T-helper 2 cell treated with Interferon-gamma antibody and Interleukin-4, amounts not matched to agents 100 ng/mL and 5 ng/mL, for 36 hours (primary cell): Measurements from ENCODE around the gene SART3. TPM values are rescaled to one million over a fixed set of nuclear protein-coding genes. Genes with fewer than 3 reads are reported as not detected.
"Not testable (repeated sequence)": the region's sequence is repeated elsewhere in the genome, so short reads cannot be mapped to it uniquely, and the experiment has no call there.

ENCODE experiments used
- intact Hi-C: fragments of 100-400 bp; cut with micrococcal nuclease; formaldehyde crosslinking; loops from one replicate; pipeline ENCODE4 v1.15.1; 2023
- total RNA-seq: library from RNA; stranded (reverse); gene quantifications from 2 replicates; pipeline ENCODE4 v1.2.3, GENCODE V29; 2022

The SART3 gene
- total RNA-seq, 1 donor from 2014 or later, result 78.3 TPM

- intact Hi-C loops, result no loop called here
These were observed 21.5 kb upstream of the SART3 start for GRCh38 chr12:108582509-108582908.

- intact Hi-C loops, result no loop called here
These were observed 20.6 kb upstream of the SART3 start for GRCh38 chr12:108581311-108582227.

- intact Hi-C loops, result no loop called here
These were observed 19.6 kb upstream of the SART3 start for GRCh38 chr12:108580531-108580930.

- intact Hi-C loops, result no loop called here
These were observed 17.8 kb upstream of the SART3 start for GRCh38 chr12:108578813-108579212.

GRCh38 chr12:108578264-108578663 is 17.3 kb upstream of the SART3 start:
- intact Hi-C loops, result no loop called here

GRCh38 chr12:108577458-108577857 is 16.5 kb upstream of the SART3 start:
- intact Hi-C loops, result no loop called here

- intact Hi-C loops, result no loop called here
These were observed 15.8 kb upstream of the SART3 start for GRCh38 chr12:108576660-108577234.

GRCh38 chr12:108575199-108575912 is 14.4 kb upstream of the SART3 start:
- intact Hi-C loops, result no loop called here

GRCh38 chr12:108574276-108574675 is 13.3 kb upstream of the SART3 start:
- intact Hi-C loops, result not testable (repeated sequence)

GRCh38 chr12:108573317-108573716 is 12.3 kb upstream of the SART3 start:
- intact Hi-C loops, result no loop called here

- intact Hi-C loops, result no loop called here
These were observed 11.3 kb upstream of the SART3 start for GRCh38 chr12:108572166-108572790.

- intact Hi-C loops, result no loop called here
These were observed 10.7 kb upstream of the SART3 start for GRCh38 chr12:108571609-108572165.

GRCh38 chr12:108570743-108571608 is 10.0 kb upstream of the SART3 start:
- intact Hi-C loops, result no loop called here

- intact Hi-C loops, result loop anchor here (1.0 to 10.0 kb wide), 2 partner anchors 50 to 1006 kb away; partner anchors contain the start of genes MMAB and MVK
These were observed 7.6 kb upstream of the SART3 start for GRCh38 chr12:108568338-108569154.

- intact Hi-C loops, result loop anchor here (1.0 to 10.0 kb wide), 2 partner anchors 51 to 1007 kb away; partner anchors contain the start of genes MMAB and MVK
These were observed 6.7 kb upstream of the SART3 start for GRCh38 chr12:108567406-108568337.

- intact Hi-C loops, result loop anchor here (10.0 kb wide), 1 partner anchor 1008 kb away; the partner anchor contains the start of genes MMAB and MVK
These were observed 5.5 kb upstream of the SART3 start for GRCh38 chr12:108566452-108566851.

GRCh38 chr12:108565976-108566375 is 5.0 kb upstream of the SART3 start:
- intact Hi-C loops, result loop anchor here (10.0 kb wide), 1 partner anchor 1009 kb away; the partner anchor contains the start of genes MMAB and MVK

GRCh38 chr12:108565146-108565545 is 4.2 kb upstream of the SART3 start:
- intact Hi-C loops, result loop anchor here (10.0 kb wide), 1 partner anchor 1010 kb away; the partner anchor contains the start of genes MMAB and MVK
